H1 (cell line): Measurements from ENCODE around the gene DENND4C. TPM values are rescaled to one million over a fixed set of nuclear protein-coding genes. Genes with fewer than 3 reads are reported as not detected.

Experiments used
- CTCF ChIA-PET: fragments of 300-600 bp; sonication (Branson Sonifier 250); formaldehyde crosslinking; loops from one replicate; lab custom pipeline; 2021; ENCODE audit not compliant: partially characterized antibody; lab: Charles Lee
- POLR2A ChIA-PET: fragments of 300-600 bp; sonication (Branson Sonifier 250); formaldehyde crosslinking; loops from one replicate; lab custom pipeline; 2021; ENCODE audit warnings: inconsistent platforms; ENCODE audit not compliant: partially characterized antibody; lab: Charles Lee
- DNase-seq, 2 experiments: peaks; one replicate each; pipeline versions ENCODE4 v3.0.0 to v3.0.0-alpha.2; 2010 to 2022; ENCODE audit warnings: low spot score in 2 of 2, low read depth in 1 of 2, mixed read lengths in 1 of 2
- FAIRE-seq: peaks from 2 replicates; lab custom pipeline; 2011; peaks lifted over from hg19 to GRCh38; lab: Jason Lieb, UNC
- H2AFZ ChIP-seq: 2 replicates; pipeline ENCODE4 v1.8.1; 2012; ENCODE audit warnings: low read length, inconsistent platforms
- H2AK5ac ChIP-seq: 2 replicates; pipeline ENCODE4 v1.6.1; 2013; ENCODE audit warnings: low read depth, low read length
- H2BK120ac ChIP-seq: replicated peaks from 2 replicates; pipeline ENCODE3; 2013; ENCODE audit warnings: low read depth, low read length, inconsistent platforms
- H2BK12ac ChIP-seq: 2 replicates; pipeline ENCODE4 v1.6.1; 2013; ENCODE audit warnings: low read depth, low read length
- H2BK15ac ChIP-seq: 2 replicates; pipeline ENCODE4 v1.6.1; 2013; ENCODE audit warnings: low read length
- H2BK20ac ChIP-seq: 2 replicates; pipeline ENCODE4 v1.6.1; 2013; ENCODE audit warnings: low read length
- H2BK5ac ChIP-seq: 2 replicates; pipeline ENCODE4 v1.6.1; 2013; ENCODE audit warnings: low read depth, low read length
- H3K14ac ChIP-seq: 2 replicates; pipeline ENCODE4 v1.6.1; 2013; ENCODE audit warnings: inconsistent platforms; ENCODE audit not compliant: insufficient read length
- H3K18ac ChIP-seq: 2 replicates; pipeline ENCODE4 v1.6.1; 2013; ENCODE audit warnings: low read length; ENCODE audit errors: extremely low read depth
- H3K23ac ChIP-seq: 2 replicates; pipeline ENCODE4 v1.6.1; 2013; ENCODE audit warnings: inconsistent platforms; ENCODE audit not compliant: insufficient read length
- H3K23me2 ChIP-seq: 2 replicates; pipeline ENCODE4 v1.6.1; 2013; ENCODE audit warnings: low read depth, low read length
- H3K27ac ChIP-seq: 2 replicates; pipeline ENCODE4 v1.6.1; 2011; ENCODE audit warnings: low read depth, low read length, inconsistent platforms
- H3K27me3 ChIP-seq, 4 experiments: replicated peaks in 1 of 4; 1 replicate in 1 of 4; 2 replicates in 3 of 4; pipeline versions ENCODE4 v1.6.1 to v1.8.1; 2011 to 2013; ENCODE audit warnings: low read length in 3 of 4, mild to moderate bottlenecking in 3 of 4, inconsistent platforms in 2 of 4, mixed read lengths in 2 of 4, moderate library complexity in 1 of 4; ENCODE audit not compliant: control insufficient read depth in 3 of 4, insufficient read depth in 3 of 4; ENCODE audit errors: extremely low read depth in 1 of 4
- H3K36me3 ChIP-seq, 4 experiments: 2 replicates each; pipeline versions ENCODE4 v1.6.1 to v1.8.1; 2011 to 2013; ENCODE audit warnings: mild to moderate bottlenecking in 4 of 4, low read length in 3 of 4, moderate library complexity in 2 of 4, control low read depth in 1 of 4, inconsistent platforms in 1 of 4; ENCODE audit not compliant: insufficient read depth in 4 of 4, control insufficient read depth in 2 of 4
- H3K4ac ChIP-seq: replicated peaks from 2 replicates; pipeline ENCODE3; 2013; ENCODE audit warnings: low read length, low read depth, mixed read lengths, inconsistent platforms; ENCODE audit not compliant: insufficient read length
- H3K4me1 ChIP-seq, 4 experiments: replicated peaks in 1 of 4; 1 replicate in 1 of 4; 2 replicates in 3 of 4; pipeline versions ENCODE4 v1.6.1 to v1.8.1; 2011 to 2013; ENCODE audit warnings: low read length in 3 of 4, inconsistent platforms in 2 of 4, mixed read lengths in 1 of 4; ENCODE audit not compliant: insufficient read depth in 4 of 4, control insufficient read depth in 3 of 4
- H3K4me2 ChIP-seq, 2 experiments: 2 replicates each; pipeline versions ENCODE4 v1.6.1 to v1.8.1; 2011 to 2013; ENCODE audit warnings: low read depth in 2 of 2, low read length in 2 of 2, control low read depth in 1 of 2, inconsistent platforms in 1 of 2, mild to moderate bottlenecking in 1 of 2; ENCODE audit not compliant: insufficient read depth in 1 of 2
- H3K4me3 ChIP-seq, 4 experiments: fragments of 200-600, 300-600 bp in 1 of 4; sonication (generic), shearing (Covaris generic), sonication (Bioruptor Twin) in 1 of 4; 2 replicates each; pipeline versions ENCODE4 v1.5.1 to v1.8.1; 2011 to 2016; ENCODE audit warnings: low read length in 4 of 4, low read depth in 3 of 4, control low read depth in 2 of 4, inconsistent platforms in 2 of 4, mild to moderate bottlenecking in 2 of 4, mixed read lengths in 1 of 4, moderate library complexity in 1 of 4; ENCODE audit not compliant: insufficient read depth in 2 of 4; ENCODE audit errors: extremely low read depth in 1 of 4
- H3K56ac ChIP-seq: replicated peaks from 2 replicates; pipeline ENCODE3; 2013; ENCODE audit warnings: low read depth, mild to moderate bottlenecking, mixed read lengths, low read length, inconsistent platforms; ENCODE audit not compliant: insufficient read length
- H3K79me1 ChIP-seq: 2 replicates; pipeline ENCODE4 v1.6.1; 2013; ENCODE audit warnings: low read depth, low read length, control low read depth
- H3K79me2 ChIP-seq, 2 experiments: 2 replicates each; pipeline versions ENCODE4 v1.6.1 to v1.8.1; 2012 to 2013; ENCODE audit warnings: low read length in 2 of 2, mild to moderate bottlenecking in 2 of 2, inconsistent platforms in 1 of 2; ENCODE audit not compliant: insufficient read depth in 2 of 2, control insufficient read depth in 1 of 2
- H3K9ac ChIP-seq, 4 experiments: replicated peaks in 1 of 4; 1 replicate in 1 of 4; 2 replicates in 3 of 4; pipeline versions ENCODE4 v1.6.1 to v1.8.1; 2011 to 2013; ENCODE audit warnings: low read depth in 3 of 4, low read length in 3 of 4, control low read depth in 2 of 4, mild to moderate bottlenecking in 2 of 4, moderate library complexity in 2 of 4, inconsistent platforms in 1 of 4; ENCODE audit errors: extremely low read depth in 1 of 4
- H3K9me3 ChIP-seq, 2 experiments: 2 replicates each; pipeline versions ENCODE4 v1.6.1 to v1.8.1; 2012 to 2013; ENCODE audit warnings: mild to moderate bottlenecking in 2 of 2, moderate library complexity in 2 of 2, control low read depth in 1 of 2, inconsistent platforms in 1 of 2, low read depth in 1 of 2, low read length in 1 of 2, mixed read lengths in 1 of 2; ENCODE audit not compliant: insufficient read depth in 2 of 2
- H4K20me1 ChIP-seq, 2 experiments: replicated peaks in 1 of 2; 2 replicates each; pipeline versions ENCODE3 to v1.8.1; 2011 to 2013; ENCODE audit warnings: inconsistent platforms in 2 of 2, low read length in 2 of 2, mild to moderate bottlenecking in 1 of 2; ENCODE audit not compliant: insufficient read depth in 2 of 2, control insufficient read depth in 1 of 2
- H4K5ac ChIP-seq: 2 replicates; pipeline ENCODE4 v1.6.1; 2013; ENCODE audit warnings: low read length, low read depth, mixed read lengths, inconsistent platforms; ENCODE audit not compliant: insufficient read length
- H4K8ac ChIP-seq: 2 replicates; pipeline ENCODE4 v1.8.0; 2013; ENCODE audit warnings: mild to moderate bottlenecking, moderate library complexity, low read length, inconsistent platforms; ENCODE audit not compliant: insufficient read depth; ENCODE audit errors: extremely low read depth
- H4K91ac ChIP-seq: replicated peaks from 2 replicates; pipeline ENCODE3; 2013; ENCODE audit warnings: low read length, mixed read lengths, inconsistent platforms; ENCODE audit not compliant: insufficient read length
- CEBPB ChIP-seq: IDR thresholded peaks from 2 replicates; pipeline ENCODE4 v1.6.1; 2012; ENCODE audit warnings: low read depth, low read length
- CHD2 ChIP-seq: IDR thresholded peaks from 2 replicates; pipeline ENCODE4 v1.6.1; 2012; ENCODE audit warnings: low read length, improper control_type of control experiment
- EP300 ChIP-seq, 2 experiments: IDR thresholded peaks; 1 replicate in 1 of 2; 2 replicates in 1 of 2; pipeline ENCODE4 v1.6.1; 2011 to 2012; ENCODE audit warnings: low read depth in 2 of 2, low read length in 2 of 2, mild to moderate bottlenecking in 2 of 2, borderline replicate concordance in 1 of 2, inconsistent platforms in 1 of 2, moderate library complexity in 1 of 2
- HDAC6 ChIP-seq: IDR thresholded peaks from one replicate; pipeline ENCODE4 v1.7.1; 2012; ENCODE audit warnings: low read depth, mild to moderate bottlenecking, inconsistent platforms, low read length, moderate library complexity
- MAFK ChIP-seq: IDR thresholded peaks from 2 replicates; pipeline ENCODE4 v1.6.1; 2012; ENCODE audit warnings: low read depth, mild to moderate bottlenecking, improper control_type of control experiment, low read length
- POLR2AphosphoS5 ChIP-seq: IDR thresholded peaks from 2 replicates; pipeline ENCODE4 v1.6.1; 2011; ENCODE audit warnings: low read depth, low read length
- RXRA ChIP-seq: IDR thresholded peaks from 2 replicates; pipeline ENCODE4 v1.6.1; 2011; ENCODE audit warnings: low read depth, mild to moderate bottlenecking, low read length, moderate library complexity; ENCODE audit not compliant: insufficient read depth
- SIN3A ChIP-seq, 2 experiments: IDR thresholded peaks in 1 of 2; conservative IDR thresholded peaks in 1 of 2; 2 replicates each; pipeline ENCODE4 v1.6.1; 2011 to 2012; ENCODE audit warnings: low read length in 2 of 2, improper control_type of control experiment in 1 of 2, low read depth in 1 of 2, mild to moderate bottlenecking in 1 of 2
- SIX5 ChIP-seq: IDR thresholded peaks from 2 replicates; pipeline ENCODE4 v1.6.1; 2011; ENCODE audit warnings: mild to moderate bottlenecking, low read depth, low read length
- SP4 ChIP-seq: IDR thresholded peaks from 2 replicates; pipeline ENCODE4 v1.6.1; 2012; ENCODE audit warnings: low read length, inconsistent platforms
- WGBS, 2 experiments: shearing (Covaris generic) in 1 of 2; methylation state at CpG; one replicate each; pipeline versions ENCODE4 v1.1.6 to v1.1.7; 2013 to 2015; ENCODE audit warnings: low lambda C conversion rate in 2 of 2, mixed read lengths in 2 of 2, inconsistent platforms in 1 of 2, low coverage in 1 of 2, missing lambda C conversion rate in 1 of 2; ENCODE audit not compliant: insufficient replicate concordance in 2 of 2, insufficient coverage in 1 of 2, insufficient read length in 1 of 2; ENCODE audit errors: extremely low coverage in 1 of 2, missing lambda C conversion rate in 1 of 2; 5-methylcytosine and 5-hydroxymethylcytosine counted together
- polyA plus RNA-seq, 7 experiments: library from polyadenylated mRNA; depleted of rRNA in 3 of 7; stranded (reverse) in 5 of 7; unstranded in 2 of 7; fragments of >200 nt in 5 of 7; fragments of 200-250 nt in 2 of 7; gene quantifications; 1 replicate in 5 of 7; 2 replicates in 1 of 7; 4 replicates in 1 of 7; pipeline versions ENCODE4 v1.2.1 to v1.2.3, GENCODE V29; 2011 to 2013; ENCODE audit warnings: missing spikeins in 2 of 7, mixed read lengths in 2 of 7
- total RNA-seq: library from RNA; stranded (reverse); fragmentation: NEBNext Ultra II Directional; extraction: Animal tissue kit (Norgen Biotek cat#: 25700); gene quantifications from 2 replicates; pipeline ENCODE4 v1.2.1, GENCODE V29; 2021
- TF ChIP-seq, protein P1 (sequence below): IDR thresholded peaks from 2 replicates; pipeline ENCODE4 v1.6.1; 2011; ENCODE audit warnings: low read depth, mild to moderate bottlenecking, low read length; ENCODE audit not compliant: insufficient read depth
- TF ChIP-seq, protein P2 (sequence below): IDR thresholded peaks from 2 replicates; pipeline ENCODE4 v1.6.1; 2012; ENCODE audit warnings: inconsistent platforms

Gene DENND4C
- total and polyA plus RNA-seq, 2 of the 8 experiments (the other 6 are each of a cell fraction or from before 2014, with no cell fraction given): 6.9 to 18.9 TPM

DNA sequence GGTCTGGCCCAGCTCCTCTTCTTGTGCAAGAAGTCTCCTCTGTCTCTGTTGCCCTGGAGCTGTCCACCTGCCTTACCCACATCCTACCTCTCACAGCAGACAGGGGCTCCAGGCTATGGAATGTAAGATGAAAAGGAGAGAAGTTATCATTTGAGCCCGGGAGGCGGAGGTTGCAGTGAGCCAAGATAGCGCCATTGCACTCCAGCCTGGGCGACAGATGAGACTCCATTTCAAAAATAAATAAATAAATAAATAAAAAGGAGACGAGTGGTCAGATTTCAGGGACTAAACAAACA, 37.5 kb upstream of the DENND4C start:
- Histone ChIP-seq H3K9ac (no peak overlapping the region), H2BK20ac (no peak overlapping the region), H2BK120ac (no peak overlapping the region), H3K4me3 (no peak overlapping the region), H4K5ac (no peak overlapping the region), H3K14ac (no peak overlapping the region)
- CTCF ChIA-PET: interaction anchor here (0.6 kb wide), 1 partner anchor 25 kb away, joined by 3 read pairs; no protein-coding TSS in a partner anchor
- no peak for TF ChIP-seq SP4
- no peak for TF ChIP-seq CHD2
- no peak for TF ChIP-seq CEBPB
- no peak for TF ChIP-seq EP300 (IDR thresholded peaks at IDR 0.05; ENCODE audit: borderline replicate concordance in 1 of 2, low read depth in 2 of 2, low read length in 2 of 2)
- TF ChIP-seq MAFK: no peak
- TF ChIP-seq, protein P1, sequence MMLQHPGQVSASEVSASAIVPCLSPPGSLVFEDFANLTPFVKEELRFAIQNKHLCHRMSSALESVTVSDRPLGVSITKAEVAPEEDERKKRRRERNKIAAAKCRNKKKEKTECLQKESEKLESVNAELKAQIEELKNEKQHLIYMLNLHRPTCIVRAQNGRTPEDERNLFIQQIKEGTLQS: no peak
- no peak for TF ChIP-seq POLR2AphosphoS5
- no peak for TF ChIP-seq SIX5
- TF ChIP-seq HDAC6: no peak
- TF ChIP-seq, protein P2, sequence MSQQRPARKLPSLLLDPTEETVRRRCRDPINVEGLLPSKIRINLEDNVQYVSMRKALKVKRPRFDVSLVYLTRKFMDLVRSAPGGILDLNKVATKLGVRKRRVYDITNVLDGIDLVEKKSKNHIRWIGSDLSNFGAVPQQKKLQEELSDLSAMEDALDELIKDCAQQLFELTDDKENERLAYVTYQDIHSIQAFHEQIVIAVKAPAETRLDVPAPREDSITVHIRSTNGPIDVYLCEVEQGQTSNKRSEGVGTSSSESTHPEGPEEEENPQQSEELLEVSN: no peak
- TF ChIP-seq RXRA: no peak
- no peak for TF ChIP-seq SIN3A (conservative IDR thresholded peaks at IDR 0.05 in 1 of 2, IDR thresholded peaks at IDR 0.05 in 1 of 2; ENCODE audit: low read depth in 1 of 2, low read length in 2 of 2)
- TF ChIP-seq, all 59 proteins: peak for 0
- H3K4ac ChIP-seq: no peak overlapping the region
- no peak overlapping the region; the same call in 1 of the 2 replicates for H3K18ac ChIP-seq
- no peak overlapping the region for H3K4me2 ChIP-seq
- no peak overlapping the region for H2BK5ac ChIP-seq
- 83% methylated on average over 5 of the region's 5 CpGs; no CpG with 5 or more reads in 1 of the 2 experiments for WGBS, 2 experiments
- DNase-seq: no peak
- H3K23ac ChIP-seq: no peak overlapping the region
- no peaks in the 10 kb centered on the region for H3K9me3 ChIP-seq
- H3K56ac ChIP-seq: no peak overlapping the region
- POLR2A ChIA-PET: no interaction called here
- H2BK15ac ChIP-seq: no peak overlapping the region
- no peaks in the 10 kb centered on the region for H4K20me1 ChIP-seq
- H2BK12ac ChIP-seq: no peak overlapping the region
- H3K27me3 ChIP-seq: no peaks in the 10 kb centered on the region
- H4K8ac ChIP-seq: no peak overlapping the region
- no peaks in the 10 kb centered on the region for H3K79me2 ChIP-seq
- H3K27ac ChIP-seq: no peak overlapping the region
- no peak overlapping the region for H2AK5ac ChIP-seq
- H3K79me1 ChIP-seq: no peaks in the 10 kb centered on the region
- no peaks in the 10 kb centered on the region for H3K23me2 ChIP-seq
- no peak overlapping the region for H4K91ac ChIP-seq
- H3K36me3 ChIP-seq: no peaks in the 10 kb centered on the region
- H2AFZ ChIP-seq: no peak overlapping the region
- H3K4me1 ChIP-seq: no peaks in the 10 kb centered on the region
- FAIRE-seq: no peak
